ENCODE measurements around the gene XRCC3. TPM values are rescaled to one million over a fixed set of nuclear protein-coding genes. Genes with fewer than 3 reads are reported as not detected.

The XRCC3 gene
- total and polyA plus RNA-seq, 2 of the 8 experiments (the other 6 are each of a cell fraction or from before 2014, with no cell fraction given), result 36.9 to 41.8 TPM

- no peak for TF ChIP-seq RFX5 (IDR thresholded peaks at IDR 0.05; ENCODE audit: borderline replicate concordance, low read depth, low read length)
- TF ChIP-seq USF2 (IDR thresholded peaks at IDR 0.05; ENCODE audit: low read length), result no peak
- no peak for TF ChIP-seq SAP30 (IDR thresholded peaks at IDR 0.05; ENCODE audit: insufficient read depth, insufficient replicate concordance, low read length)
These were observed 1.7 kb upstream of the XRCC3 start (continued) for GRCh38 chr14:103716899-103717411.

Measured in H1 (cell line).